ENCODE data around the gene SIPA1L3. TPM values are rescaled to one million over a fixed set of nuclear protein-coding genes. Genes with fewer than 3 reads are reported as not detected.

Gene SIPA1L3
- total and polyA plus RNA-seq, 10 of the 15 experiments (the other 5 are each of a cell fraction or from before 2014, with no cell fraction given), result 0.24 to 66.2 (median 19.1) TPM

DNA sequence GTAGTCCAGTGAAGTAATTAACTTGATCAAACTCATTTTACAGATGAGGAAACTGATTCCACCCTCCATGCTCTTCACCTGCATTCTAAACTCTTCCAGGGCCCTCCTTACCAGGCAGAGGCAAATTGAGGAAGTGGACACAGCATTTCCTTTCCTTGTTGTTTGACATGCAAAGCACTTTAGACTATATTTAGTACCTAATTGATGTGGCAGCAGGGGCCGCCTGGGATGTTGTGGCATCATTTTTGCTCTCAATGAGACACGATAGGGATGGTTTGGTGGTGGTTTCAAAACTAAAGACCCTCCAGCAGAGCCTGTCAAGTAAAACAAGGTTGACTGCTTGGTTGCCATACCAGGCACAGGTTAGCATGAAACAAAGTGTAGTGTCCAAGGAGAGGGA, 7.9 kb downstream of the SIPA1L3 start:
- intact Hi-C loops (cut with micrococcal nuclease; ENCODE audit: unreplicated experiment) (loop anchor here (2.0 kb wide), 1 partner anchor 64 kb away; no protein-coding TSS in a partner anchor), in situ Hi-C loops (cut with MboI) (loop anchor here (5.0 kb wide), 2 partner anchors 62 to 132 kb away; no protein-coding TSS in a partner anchor)
- POLR2A ChIA-PET, result interaction anchor here (0.6 to 5.2 kb wide), 7 partner anchors 8 to 93 kb away, joined by 5 to 46 read pairs (median 6); partner anchors contain the start of genes SIPA1L3 and WDR87
- peaks cover 42% of the 10 kb centered on the region for H3K4me1 ChIP-seq (ENCODE audit: control insufficient read depth, insufficient read depth, low read length)
- no peaks in the 10 kb centered on the region for H4K20me1 ChIP-seq (ENCODE audit: control insufficient read depth, insufficient read depth)
- DNase-seq (ENCODE audit: low read depth, low spot score), result peak; percentile 77
- WGBS (ENCODE audit: insufficient coverage, insufficient replicate concordance, low lambda C conversion rate, missing lambda C conversion rate), result 2% methylated on average over 2 of the region's 2 CpGs
- CTCF ChIA-PET, result interaction anchor here (1.0 to 2.6 kb wide), 6 partner anchors 12 to 132 kb away, joined by 3 to 14 read pairs (median 4); no protein-coding TSS in a partner anchor
- H3K9ac ChIP-seq (ENCODE audit: control insufficient read depth, insufficient read depth, low read length), result peak overlapping the region; percentile 56
- BruUV-seq (replicated peaks), result TSS peak; percentile 16
- H3K4me2 ChIP-seq (ENCODE audit: control insufficient read depth, insufficient read depth), result peak overlapping the region; percentile 89
- FAIRE-seq, result peak; percentile 73
- H3K36me3 ChIP-seq (ENCODE audit: control insufficient read depth in 2 of 2, insufficient read depth in 2 of 2, low read length in 1 of 2), result peaks cover 0 to 14% of the 10 kb centered on the region in 2 experiments; a peak in 2 of 4 replicates
- peak overlapping the region; percentile 87 for H3K27ac ChIP-seq (ENCODE audit: control insufficient read depth, insufficient read depth)
- SMC1A ChIA-PET (ENCODE audit: uncharacterized antibody, unreplicated experiment), result interaction anchor here (1.2 to 5.7 kb wide), 3 partner anchors 11 to 94 kb away, joined by 3 to 57 read pairs (median 6); no protein-coding TSS in a partner anchor
- peaks cover 90% of the 10 kb centered on the region for H3K79me2 ChIP-seq (ENCODE audit: control insufficient read depth, insufficient read depth, low read length)
- no peaks in the 10 kb centered on the region; the same call in 2 of the 3 replicates for H3K9me3 ChIP-seq (replicated peaks; ENCODE audit: control insufficient read depth, insufficient read depth, low read length)
- H2AFZ ChIP-seq (ENCODE audit: control insufficient read depth, low read depth, low read length), result no peak overlapping the region
- RAD21 ChIA-PET (ENCODE audit: unreplicated experiment), result interaction anchor here (0.7 to 2.5 kb wide), 10 partner anchors 8 to 90 kb away, joined by 3 to 14 read pairs (median 5); partner anchors contain the start of genes SIPA1L3 and WDR87
- H3K27me3 ChIP-seq (replicated peaks in 1 of 2; ENCODE audit: control insufficient read depth in 2 of 2, insufficient read depth in 2 of 2, low read length in 1 of 2), result no peaks in the 10 kb centered on the region
- H3K4me3 ChIP-seq, result peak overlapping the region; percentile 77
- ATAC-seq, result peak; percentile 70
- TF ChIP-seq, protein P1, sequence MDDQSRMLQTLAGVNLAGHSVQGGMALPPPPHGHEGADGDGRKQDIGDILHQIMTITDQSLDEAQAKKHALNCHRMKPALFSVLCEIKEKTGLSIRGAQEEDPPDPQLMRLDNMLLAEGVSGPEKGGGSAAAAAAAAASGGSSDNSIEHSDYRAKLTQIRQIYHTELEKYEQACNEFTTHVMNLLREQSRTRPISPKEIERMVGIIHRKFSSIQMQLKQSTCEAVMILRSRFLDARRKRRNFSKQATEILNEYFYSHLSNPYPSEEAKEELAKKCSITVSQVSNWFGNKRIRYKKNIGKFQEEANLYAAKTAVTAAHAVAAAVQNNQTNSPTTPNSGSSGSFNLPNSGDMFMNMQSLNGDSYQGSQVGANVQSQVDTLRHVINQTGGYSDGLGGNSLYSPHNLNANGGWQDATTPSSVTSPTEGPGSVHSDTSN (IDR thresholded peaks at IDR 0.05; ENCODE audit: insufficient replicate concordance, low read depth, low read length), result no peak
- TF ChIP-seq RCOR1 (conservative IDR thresholded peaks at IDR 0.05; ENCODE audit: low read depth, low read length) (peak; percentile 77; the same call in 1 of the 2 replicates), POLR2AphosphoS2 (IDR thresholded peaks at IDR 0.05; ENCODE audit: low read depth, low read length) (0 out of 2 replicates have a peak, but pooled peaks have one; percentile 65), ZNF207 (IDR thresholded peaks at IDR 0.05; ENCODE audit: borderline replicate concordance) (no peak), RB1 (IDR thresholded peaks at IDR 0.05; ENCODE audit: borderline replicate concordance) (no peak), HDAC2 (IDR thresholded peaks at IDR 0.05) (no peak), STAT3 (IDR thresholded peaks at IDR 0.05; ENCODE audit: low read depth, low read length) (no peak), SUZ12 (IDR thresholded peaks at IDR 0.05; ENCODE audit: unreplicated experiment) (no peak), PML (IDR thresholded peaks at IDR 0.05; ENCODE audit: low read length) (peak; percentile 61; the same call in 1 of the 2 replicates), ZBED1 (IDR thresholded peaks at IDR 0.05; ENCODE audit: borderline replicate concordance) (peak; percentile 32; the same call in 1 of the 2 replicates), MEF2B (IDR thresholded peaks at IDR 0.05; ENCODE audit: partially characterized antibody, poor library complexity, severe bottlenecking) (peak; percentile 88), IRF4 (IDR thresholded peaks at IDR 0.05; ENCODE audit: low read depth, low read length) (peak; percentile 56; the same call in 1 of the 2 replicates), NR2C1 (IDR thresholded peaks at IDR 0.05) (no peak), POU2F2 (IDR thresholded peaks at IDR 0.05; ENCODE audit: borderline replicate concordance, low read depth, low read length) (peak; percentile 95), FOS (IDR thresholded peaks at IDR 0.05; ENCODE audit: borderline replicate concordance, extremely low read depth, insufficient read length) (no peak), KDM1A (IDR thresholded peaks at IDR 0.05; ENCODE audit: borderline replicate concordance) (no peak), RAD51 (IDR thresholded peaks at IDR 0.05) (no peak)
- TF ChIP-seq, protein P2, sequence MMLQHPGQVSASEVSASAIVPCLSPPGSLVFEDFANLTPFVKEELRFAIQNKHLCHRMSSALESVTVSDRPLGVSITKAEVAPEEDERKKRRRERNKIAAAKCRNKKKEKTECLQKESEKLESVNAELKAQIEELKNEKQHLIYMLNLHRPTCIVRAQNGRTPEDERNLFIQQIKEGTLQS (IDR thresholded peaks at IDR 0.05; ENCODE audit: borderline replicate concordance, extremely low read depth, low read depth, low read length), result no peak
- TF ChIP-seq, protein P3, sequence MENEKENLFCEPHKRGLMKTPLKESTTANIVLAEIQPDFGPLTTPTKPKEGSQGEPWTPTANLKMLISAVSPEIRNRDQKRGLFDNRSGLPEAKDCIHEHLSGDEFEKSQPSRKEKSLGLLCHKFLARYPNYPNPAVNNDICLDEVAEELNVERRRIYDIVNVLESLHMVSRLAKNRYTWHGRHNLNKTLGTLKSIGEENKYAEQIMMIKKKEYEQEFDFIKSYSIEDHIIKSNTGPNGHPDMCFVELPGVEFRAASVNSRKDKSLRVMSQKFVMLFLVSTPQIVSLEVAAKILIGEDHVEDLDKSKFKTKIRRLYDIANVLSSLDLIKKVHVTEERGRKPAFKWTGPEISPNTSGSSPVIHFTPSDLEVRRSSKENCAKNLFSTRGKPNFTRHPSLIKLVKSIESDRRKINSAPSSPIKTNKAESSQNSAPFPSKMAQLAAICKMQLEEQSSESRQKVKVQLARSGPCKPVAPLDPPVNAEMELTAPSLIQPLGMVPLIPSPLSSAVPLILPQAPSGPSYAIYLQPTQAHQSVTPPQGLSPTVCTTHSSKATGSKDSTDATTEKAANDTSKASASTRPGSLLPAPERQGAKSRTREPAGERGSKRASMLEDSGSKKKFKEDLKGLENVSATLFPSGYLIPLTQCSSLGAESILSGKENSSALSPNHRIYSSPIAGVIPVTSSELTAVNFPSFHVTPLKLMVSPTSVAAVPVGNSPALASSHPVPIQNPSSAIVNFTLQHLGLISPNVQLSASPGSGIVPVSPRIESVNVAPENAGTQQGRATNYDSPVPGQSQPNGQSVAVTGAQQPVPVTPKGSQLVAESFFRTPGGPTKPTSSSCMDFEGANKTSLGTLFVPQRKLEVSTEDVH (IDR thresholded peaks at IDR 0.05; ENCODE audit: low read depth, partially characterized antibody), result no peak
- TF ChIP-seq, protein P4, sequence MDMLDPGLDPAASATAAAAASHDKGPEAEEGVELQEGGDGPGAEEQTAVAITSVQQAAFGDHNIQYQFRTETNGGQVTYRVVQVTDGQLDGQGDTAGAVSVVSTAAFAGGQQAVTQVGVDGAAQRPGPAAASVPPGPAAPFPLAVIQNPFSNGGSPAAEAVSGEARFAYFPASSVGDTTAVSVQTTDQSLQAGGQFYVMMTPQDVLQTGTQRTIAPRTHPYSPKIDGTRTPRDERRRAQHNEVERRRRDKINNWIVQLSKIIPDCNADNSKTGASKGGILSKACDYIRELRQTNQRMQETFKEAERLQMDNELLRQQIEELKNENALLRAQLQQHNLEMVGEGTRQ (IDR thresholded peaks at IDR 0.05; ENCODE audit: borderline replicate concordance, low read depth, low read length), result no peak

Data from GM12878 (cell line).